ENCODE results near the gene ADH1A.
"Not testable (repeated sequence)": the region's sequence is repeated elsewhere in the genome, so short reads cannot be mapped to it uniquely, and the experiment has no call there.

ADH1A gene

DNA sequence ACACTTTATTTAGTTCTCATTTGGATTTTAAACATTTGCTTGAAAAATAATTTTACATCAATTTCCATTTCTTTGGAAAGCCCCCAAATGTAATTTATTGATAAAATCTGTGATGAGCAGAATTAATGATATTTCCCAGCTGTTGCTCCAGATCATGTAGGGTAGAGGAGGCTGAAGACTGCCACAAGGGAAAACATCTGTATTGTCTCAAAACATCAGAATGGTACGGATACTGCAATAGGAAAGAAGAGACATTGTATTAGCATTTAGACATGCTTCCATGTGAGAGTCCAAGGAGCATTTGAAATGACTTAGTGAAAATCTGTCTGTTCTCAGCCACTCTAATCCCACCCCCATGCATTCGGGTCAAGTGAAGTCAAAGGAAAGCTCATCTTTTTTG is 14.4 kb downstream of the ADH1A start:
- no peak for DNase-seq

DNA sequence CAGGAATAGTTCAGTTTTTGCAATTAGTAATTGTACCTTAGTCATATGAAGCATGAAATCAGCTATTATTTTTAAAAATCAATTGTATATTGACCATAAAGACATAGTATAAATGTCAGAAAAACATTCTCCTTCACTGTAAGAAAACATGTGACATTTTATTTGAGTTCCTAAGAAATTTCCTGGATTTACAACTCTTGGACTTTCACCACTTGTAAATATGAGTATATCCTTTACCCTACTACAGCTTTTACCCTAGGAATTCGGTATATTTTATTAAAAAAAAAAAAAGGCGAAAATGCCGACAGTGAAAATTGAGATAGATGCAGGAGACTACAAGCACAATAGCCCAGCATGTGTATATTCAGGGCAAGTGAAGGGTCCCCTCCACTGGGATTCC is 14.9 kb downstream of the ADH1A start:
- no peak for DNase-seq

DNA sequence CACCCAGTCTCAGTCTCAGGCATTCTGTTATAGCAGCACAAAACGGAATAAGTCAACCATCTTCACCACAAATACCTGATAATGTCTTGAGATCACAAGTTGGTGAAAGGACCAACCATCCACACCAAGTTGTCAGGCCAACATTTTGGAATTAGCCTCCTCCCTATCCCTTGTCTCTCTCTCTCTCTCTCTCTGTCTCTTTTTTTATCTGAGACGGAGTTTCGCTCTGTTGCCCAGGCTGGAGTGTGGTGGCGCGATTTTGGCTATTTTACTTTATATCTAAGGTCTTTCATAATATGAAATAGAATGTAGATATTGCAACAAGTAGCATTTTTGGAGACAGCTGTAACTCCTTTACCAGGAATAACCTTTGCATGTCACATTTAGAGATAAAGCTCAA is 15.7 kb downstream of the ADH1A start:
- no peak for DNase-seq

DNA sequence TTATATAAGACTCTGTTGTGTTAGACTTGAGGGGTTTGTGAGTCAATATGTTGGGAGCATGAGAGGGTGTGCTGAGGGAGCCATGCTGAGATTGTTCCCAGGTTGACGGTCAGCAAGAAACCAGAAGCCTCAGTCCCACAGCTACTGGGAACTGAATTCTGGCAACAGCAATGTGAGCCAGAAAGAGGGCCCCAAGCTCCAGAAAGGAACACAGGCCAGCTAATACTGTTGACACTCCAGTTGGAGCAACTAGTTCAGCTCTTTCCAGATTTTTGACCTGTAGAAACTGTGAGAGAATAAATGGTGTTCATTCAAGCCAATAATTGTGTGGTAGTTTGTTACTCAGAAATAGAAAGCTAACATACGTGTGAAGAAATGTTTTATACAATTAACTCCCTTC is 17.1 kb downstream of the ADH1A start:
- DNase-seq, result no peak

DNA sequence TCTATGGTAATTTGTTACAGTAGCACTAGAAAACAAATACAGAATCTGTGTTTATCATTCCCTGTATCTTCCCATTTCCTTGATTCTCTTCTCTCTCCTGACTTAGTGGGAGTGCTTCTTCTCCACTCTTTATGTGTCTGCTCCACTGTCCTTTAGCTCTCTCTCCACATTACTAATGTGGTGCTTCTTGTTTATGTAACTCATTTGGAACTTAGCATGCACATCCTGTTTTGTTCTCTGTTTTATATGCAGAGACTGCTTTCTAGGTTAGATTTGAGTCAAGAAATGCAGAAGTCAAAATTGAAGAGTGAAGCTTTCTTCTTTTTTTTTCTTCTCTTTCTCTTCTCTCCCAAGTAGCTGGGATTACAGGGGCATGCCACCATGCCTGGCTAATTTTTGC is 25.9 kb downstream of the ADH1A start:
- DNase-seq, result no peak

DNA sequence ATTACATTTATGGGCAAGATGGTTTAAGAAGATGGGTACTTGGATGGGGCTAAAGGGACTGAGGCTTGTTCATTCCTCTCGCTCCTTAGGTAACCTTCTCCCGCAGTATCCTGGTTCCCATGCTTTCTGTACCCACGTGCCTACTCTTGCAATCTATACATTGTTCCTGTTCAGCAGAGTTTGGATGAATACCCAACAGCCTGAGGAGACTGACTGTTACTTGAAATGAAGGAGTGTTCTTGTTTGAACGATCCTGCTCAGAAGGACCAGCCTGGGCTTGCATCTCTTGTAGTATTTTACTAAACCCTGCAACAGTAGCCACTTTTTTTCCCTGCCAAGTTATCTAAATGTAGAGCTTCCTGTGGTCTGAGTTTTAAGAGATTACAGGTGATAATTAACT is 38.0 kb downstream of the ADH1A start:
- DNase-seq, result no peak

DNA sequence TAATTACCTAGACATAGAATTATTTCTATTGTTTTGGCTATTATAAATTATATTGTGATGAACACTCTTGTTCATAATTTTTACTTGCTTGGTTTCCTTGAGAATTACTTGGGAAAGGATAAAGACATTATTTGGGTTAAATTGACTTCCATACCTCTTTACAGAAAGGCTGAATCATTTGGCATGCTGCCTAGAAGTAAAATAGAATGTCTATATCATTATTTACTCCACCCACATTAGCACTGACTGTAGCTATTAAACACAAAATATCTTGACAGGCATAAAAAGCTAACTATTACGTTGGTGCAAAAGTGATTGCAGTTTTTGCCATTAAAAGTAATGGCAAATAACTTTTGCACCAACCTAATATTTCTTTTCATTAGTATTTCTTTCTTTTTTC is 42.1 kb downstream of the ADH1A start:
- no peak for DNase-seq

DNA sequence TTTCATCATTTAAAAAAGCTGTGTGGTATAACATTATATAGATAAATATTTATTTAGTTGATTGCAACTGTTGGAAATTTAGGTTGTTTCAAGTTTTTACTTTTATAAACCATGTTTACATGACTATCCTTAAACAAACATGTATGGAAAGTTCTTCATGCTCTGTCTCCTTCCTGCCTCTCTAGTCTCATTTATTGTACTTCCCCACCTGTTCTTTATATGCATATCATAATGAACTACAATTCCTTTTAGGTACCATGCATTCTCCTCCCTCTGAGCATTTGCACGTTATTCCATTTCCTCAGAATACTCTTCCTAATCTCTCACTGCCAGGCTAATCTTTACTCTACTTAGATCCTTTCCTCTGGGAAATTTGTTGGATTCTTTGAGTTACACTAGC is 54.8 kb downstream of the ADH1A start:
- no peak for DNase-seq

DNA sequence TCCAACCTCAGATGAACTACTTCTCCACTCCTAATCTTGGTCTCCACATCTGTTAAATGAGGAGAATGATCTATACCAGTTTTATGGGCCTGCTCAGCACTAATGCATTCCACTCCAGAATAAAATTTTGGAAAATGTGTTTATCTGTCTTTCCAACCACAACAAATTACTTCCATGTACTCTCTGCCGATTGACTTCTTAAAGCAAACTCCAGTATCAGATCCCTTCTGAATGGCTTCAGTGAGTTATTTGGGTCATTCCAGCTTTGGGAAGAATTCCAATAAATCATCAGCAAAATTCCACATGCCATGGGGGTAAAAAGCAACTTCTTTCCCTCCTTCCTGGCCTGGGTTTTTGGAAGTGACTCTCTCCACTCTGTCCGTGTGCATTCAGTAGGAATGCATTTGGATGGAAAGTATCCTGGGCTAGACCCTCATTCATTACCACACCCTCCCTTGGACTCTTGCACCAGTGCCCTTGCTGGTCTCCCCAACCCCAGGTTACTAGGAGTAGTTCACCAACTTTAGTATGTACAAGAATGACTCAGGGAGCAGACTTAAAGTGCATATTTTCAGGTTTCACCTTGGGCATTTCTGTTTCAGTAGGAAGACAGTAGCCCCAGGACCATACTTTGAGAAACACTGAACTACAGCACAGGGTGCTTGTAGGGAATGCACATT is 56.3 kb downstream of the ADH1A start:
- DNase-seq, result no peak

DNA sequence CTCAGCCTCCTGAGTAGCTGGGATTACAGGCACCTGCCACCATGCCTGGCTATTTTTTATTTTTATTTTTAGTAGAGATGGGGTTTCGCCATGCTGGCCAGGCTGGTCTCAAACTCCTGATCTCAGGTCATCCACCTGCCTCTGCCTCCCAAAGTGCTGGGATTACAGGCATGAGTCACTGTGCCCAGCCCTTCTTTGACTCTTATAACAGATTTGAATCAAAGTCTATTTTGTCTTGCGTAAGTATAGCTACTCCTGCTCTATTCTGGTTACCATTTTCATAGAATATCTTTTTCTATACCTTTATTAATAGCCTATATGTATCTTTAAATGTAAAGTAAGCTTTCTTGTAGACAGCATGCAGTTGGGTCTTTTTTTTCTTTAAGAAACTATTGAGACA is 57.4 kb downstream of the ADH1A start:
- DNase-seq, result not testable (repeated sequence)

DNA sequence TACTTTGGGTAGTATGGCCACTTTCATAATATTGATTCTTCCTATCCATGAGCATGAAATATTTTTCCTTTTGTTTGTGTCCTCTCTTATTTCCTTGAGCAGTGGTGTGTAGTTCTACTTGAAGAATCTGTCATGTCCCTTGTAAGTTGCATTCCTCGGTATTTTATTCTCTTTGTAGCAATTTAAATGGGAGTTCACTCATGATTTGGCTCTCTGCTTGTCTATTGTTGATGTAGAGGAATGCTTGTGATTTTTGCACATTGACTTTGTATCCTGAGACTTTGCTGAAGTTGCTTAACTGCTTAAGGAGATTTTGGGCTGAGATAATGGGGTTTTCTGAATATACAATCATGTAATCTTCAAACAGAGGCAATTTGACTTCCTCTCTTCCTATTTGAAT is 62.1 kb downstream of the ADH1A start:
- not testable (repeated sequence) for DNase-seq

DNA sequence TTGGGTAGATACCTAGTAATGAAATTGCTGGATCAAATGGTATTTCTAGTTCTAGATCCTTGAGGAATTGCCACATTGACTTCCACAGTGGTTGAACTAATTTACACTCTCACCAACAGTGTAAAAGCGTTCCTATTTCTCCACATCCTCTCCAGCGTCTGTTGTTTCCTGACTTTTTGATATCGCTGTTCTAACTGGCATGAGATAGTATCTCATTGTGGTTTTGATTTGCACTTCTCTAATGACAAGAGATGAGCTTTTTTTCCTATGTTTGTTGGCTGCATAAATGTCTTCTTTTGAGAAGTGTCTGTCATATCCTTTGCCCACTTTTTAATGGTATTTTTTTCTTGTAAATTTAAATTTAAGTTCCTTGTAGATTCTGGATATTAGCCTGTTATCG is 63.1 kb downstream of the ADH1A start:
- DNase-seq, result not testable (repeated sequence)
